OCI-M2 (cell line): Measurements from ENCODE around the gene FHL1.

Experiments used
- DNase-seq: peaks from one replicate; lab custom pipeline; 2025; ENCODE audit not compliant: unreplicated experiment; lab: John Stamatoyannopoulos, UW

Gene FHL1

DNA sequence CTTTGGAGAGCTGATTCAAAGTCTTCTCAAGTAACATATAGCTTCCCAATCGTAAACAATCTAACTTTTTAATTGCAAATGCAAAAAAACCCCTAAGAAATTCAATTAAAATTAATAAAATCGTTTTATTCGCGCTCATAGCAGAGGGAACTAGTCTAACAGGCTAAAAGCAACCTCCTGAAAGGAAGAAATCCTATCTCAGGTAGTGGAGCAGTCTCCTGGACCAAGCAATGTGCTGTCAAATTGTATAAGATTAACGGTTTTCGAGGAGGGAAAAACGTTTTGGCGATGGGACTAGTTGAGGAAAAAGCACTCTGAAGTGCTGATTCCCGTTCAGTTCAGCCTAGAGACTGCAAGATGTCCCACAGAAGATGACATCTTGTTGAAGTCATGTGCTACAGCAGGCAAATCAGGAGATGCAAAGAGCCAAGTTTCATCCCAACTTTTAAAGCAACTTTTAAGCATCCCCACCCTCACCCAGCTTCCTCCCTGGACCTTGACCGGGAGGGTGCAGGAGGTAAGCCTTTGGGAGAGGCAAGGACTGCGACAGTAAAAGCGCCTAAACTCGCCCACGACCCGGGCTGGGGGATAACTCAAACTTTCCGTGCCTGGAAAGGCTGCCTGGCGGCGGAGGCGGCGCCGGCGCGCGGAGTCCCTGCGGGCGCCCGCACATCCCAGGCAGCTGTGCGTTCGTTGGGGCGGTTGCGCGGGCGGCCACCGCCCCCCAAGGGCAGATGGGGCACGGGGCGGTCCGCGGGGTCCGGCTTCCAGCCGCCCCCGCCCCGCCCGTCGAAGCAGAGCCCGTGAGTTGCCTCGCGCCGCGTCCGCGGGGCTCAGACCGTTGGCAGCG is 103.1 kb downstream of the FHL1 start:
- DNase-seq, result no peak

- DNase-seq, result no peak
Observed at GRCh38 chrX:136251041-136251991, 104.0 kb downstream of the FHL1 start, which contains the start of gene MAP7D3. Gene MAP7D3, minus strand, starts transcription at chrX:136251400. Its CDS starts 42 bp downstream, at chrX:136251358.

GRCh38 chrX:136255541-136255940 is 108.2 kb downstream of the FHL1 start:
- DNase-seq, result no peak

GRCh38 chrX:136256026-136256425 is 108.7 kb downstream of the FHL1 start:
- no peak for DNase-seq

DNA sequence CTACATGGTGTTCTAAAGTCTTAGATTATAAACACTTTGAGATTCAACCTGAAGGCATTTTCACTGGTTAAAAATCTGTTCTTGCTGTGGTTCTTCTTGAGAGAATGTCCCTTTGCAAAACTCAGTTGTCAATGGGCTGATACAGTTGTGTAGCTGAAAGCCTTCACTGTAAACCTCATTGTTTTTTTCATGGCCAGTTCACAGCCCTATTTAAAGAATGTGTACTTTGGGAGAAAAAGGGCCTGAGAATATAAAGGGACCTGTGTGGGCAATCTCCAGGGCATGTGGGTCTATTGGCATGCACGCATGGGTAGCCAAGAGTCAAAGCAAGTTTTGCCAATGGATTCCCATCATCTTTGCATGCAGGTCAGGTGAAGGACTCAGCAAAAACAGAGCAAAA is 111.6 kb downstream of the FHL1 start:
- no peak for DNase-seq

DNA sequence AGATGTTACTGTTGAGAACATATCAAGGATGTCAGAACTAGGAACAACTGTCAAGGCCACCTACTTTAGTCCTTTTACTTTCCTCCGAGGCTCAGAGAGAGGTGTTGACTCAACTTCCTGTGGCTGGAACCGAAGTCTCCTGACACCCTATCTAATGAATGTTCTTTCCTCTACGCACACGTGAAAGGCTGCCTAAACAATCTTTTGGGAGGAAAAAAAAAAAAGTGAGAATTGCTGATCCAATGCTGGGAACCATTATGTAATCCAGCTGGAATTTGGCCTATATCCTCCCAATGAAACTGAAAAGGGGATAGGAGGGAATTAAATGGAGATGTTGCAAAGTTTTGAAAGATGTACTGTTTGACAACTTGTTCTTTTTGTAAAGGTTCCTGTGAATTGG is 112.2 kb downstream of the FHL1 start:
- DNase-seq, result no peak

- DNase-seq, result no peak
Observed at GRCh38 chrX:136260776-136261175, 113.4 kb downstream of the FHL1 start.
